K562 (cell line): ENCODE results near the gene CD48. TPM values are rescaled to one million over a fixed set of nuclear protein-coding genes. Genes with fewer than 3 reads are reported as not detected.

Experiments
- ATAC-seq: fragments of 200-7000 bp; cut with Tn5 transposase; 3 replicates; pipeline ENCODE4 v1.9.1; 2020; ENCODE audit warnings: moderate library complexity
- BruUV-seq: library from RNA; stranded (reverse); fragments of 400-500 nt; replicated peaks from 2 replicates; lab custom pipeline; 2021; lab: Mats Ljungman, UMichigan
- CTCF ChIA-PET: fragments of 300-600 bp; formaldehyde crosslinking; extraction: SDS; loops from one replicate; lab custom pipeline; 2021; ENCODE audit warnings: low intra/inter-chr PET ratio; lab: Yijun Ruan, JAX
- POLR2A ChIA-PET: fragments of 300-600, 350-650 bp; sonication (Branson Sonifier 250); formaldehyde crosslinking; extraction: SDS; loops from one replicate; lab custom pipeline; 2021; ENCODE audit warnings: antibody characterized with exemption, inconsistent platforms; lab: Yijun Ruan, JAX
- DNase-seq, 4 experiments: peaks; one replicate each; pipeline versions ENCODE4 v3.0.0 to v3.0.0-alpha.2; 2011 to 2018; ENCODE audit warnings: low spot score in 3 of 4, mixed read lengths in 3 of 4; ENCODE audit errors: extremely low read depth in 1 of 4
- FAIRE-seq: peaks from 2 replicates; lab custom pipeline; 2011; peaks lifted over from hg19 to GRCh38; lab: Jason Lieb, UNC
- H2AFZ ChIP-seq: 2 replicates; pipeline ENCODE4 v1.6.0; 2011; ENCODE audit warnings: low read depth, low read length, control low read depth, inconsistent platforms
- H3K27ac ChIP-seq: fragments of 200-600 bp; 3 replicates; pipeline ENCODE4 v1.8.0; 2011; ENCODE audit warnings: low read depth, mild to moderate bottlenecking, control low read depth, inconsistent platforms, low read length, moderate library complexity, mixed read lengths; ENCODE audit errors: extremely low read depth
- H3K27me3 ChIP-seq, 2 experiments: fragments of 300-600 bp in 1 of 2; 2 replicates in 1 of 2; 3 replicates in 1 of 2; pipeline versions ENCODE4 v1.6.0 to v1.8.0; 2011; ENCODE audit warnings: inconsistent platforms in 2 of 2, low read length in 2 of 2, mild to moderate bottlenecking in 1 of 2, mixed read lengths in 1 of 2, moderate library complexity in 1 of 2; ENCODE audit not compliant: control insufficient read depth in 2 of 2, insufficient read depth in 2 of 2
- H3K36me3 ChIP-seq: fragments of 300-600 bp; 3 replicates; pipeline ENCODE4 v1.8.0; 2011; ENCODE audit warnings: mild to moderate bottlenecking, low read length, inconsistent platforms; ENCODE audit not compliant: control insufficient read depth, insufficient read depth
- H3K4me1 ChIP-seq, 2 experiments: fragments of 200-600 bp in 1 of 2; replicated peaks in 1 of 2; 2 replicates in 1 of 2; 3 replicates in 1 of 2; pipeline versions ENCODE4 v1.5.1 to v1.8.0; 2011; ENCODE audit warnings: inconsistent platforms in 2 of 2, low read length in 2 of 2, mild to moderate bottlenecking in 1 of 2, mixed read lengths in 1 of 2, moderate library complexity in 1 of 2; ENCODE audit not compliant: control insufficient read depth in 2 of 2, insufficient read depth in 2 of 2
- H3K4me2 ChIP-seq: 2 replicates; pipeline ENCODE4 v1.6.1; 2011; ENCODE audit warnings: low read length, control low read depth, inconsistent platforms, mixed read lengths; ENCODE audit not compliant: insufficient read depth
- H3K4me3 ChIP-seq: fragments of 200-600 bp; sonication (generic), shearing (Covaris generic); 2 replicates; pipeline ENCODE4 v1.5.1; 2016; ENCODE audit warnings: control low read depth, inconsistent platforms
- H3K79me2 ChIP-seq: fragments of 200-600 bp; 3 replicates; pipeline ENCODE4 v1.8.0; 2011; ENCODE audit warnings: low read length, inconsistent platforms; ENCODE audit not compliant: control insufficient read depth, insufficient read depth
- H3K9ac ChIP-seq, 2 experiments: 2 replicates each; pipeline versions ENCODE4 v1.6.0 to v1.6.1; 2011; ENCODE audit warnings: low read depth in 2 of 2, low read length in 2 of 2, control low read depth in 1 of 2, inconsistent platforms in 1 of 2, mild to moderate bottlenecking in 1 of 2, mixed read lengths in 1 of 2; ENCODE audit not compliant: insufficient read depth in 1 of 2
- H3K9me1 ChIP-seq: one replicate; pipeline ENCODE4 v1.6.0; 2011; ENCODE audit warnings: inconsistent platforms, mild to moderate bottlenecking, low read length, moderate library complexity; ENCODE audit not compliant: control insufficient read depth, insufficient read depth
- H3K9me3 ChIP-seq: replicated peaks from 2 replicates; pipeline ENCODE4 v1.5.1; 2011; ENCODE audit warnings: low read depth, low read length, inconsistent platforms; ENCODE audit not compliant: control insufficient read depth, insufficient read depth
- H4K20me1 ChIP-seq: replicated peaks from 2 replicates; pipeline ENCODE4 v1.6.1; 2011; ENCODE audit warnings: low read length, inconsistent platforms, mixed read lengths; ENCODE audit not compliant: control insufficient read depth, insufficient read depth
- ELF1 ChIP-seq: fragments of 200-800 bp; sonication (Bioruptor generic); IDR thresholded peaks from 2 replicates; pipeline ENCODE4 v1.6.1; 2016; ENCODE audit warnings: missing genetic modification characterization, missing compliant biosample characterization
- GABPA ChIP-seq: fragments of 200-800 bp; sonication (Bioruptor generic); conservative IDR thresholded peaks from 2 replicates; pipeline ENCODE4 v1.6.1; 2016; ENCODE audit warnings: low read depth, missing genetic modification characterization, missing compliant biosample characterization
- HDAC2 ChIP-seq: fragments of 450-650 bp; IDR thresholded peaks from 2 replicates; pipeline ENCODE4 v1.6.1; 2016; ENCODE audit warnings: mild to moderate bottlenecking
- MLX ChIP-seq, 2 experiments: fragments of 450-650 bp in 1 of 2; sonication (generic) in 1 of 2; formaldehyde crosslinking; conservative IDR thresholded peaks; 2 replicates each; pipeline versions ENCODE4 v1.4.0 to v1.8.1; 2020 to 2022; ENCODE audit warnings: mild to moderate bottlenecking in 1 of 2, missing genetic modification reagents in 1 of 2
- TRIM28 ChIP-seq: fragments of 450-650 bp; IDR thresholded peaks from 2 replicates; pipeline ENCODE4 v1.6.1; 2017
- ZKSCAN8 ChIP-seq: fragments of 200-800 bp; sonication (Bioruptor generic); IDR thresholded peaks from 2 replicates; pipeline ENCODE4 v1.6.1; 2016; ENCODE audit warnings: missing genetic modification characterization, missing compliant biosample characterization
- WGBS: fragments of 100-300 bp; shearing (Covaris generic); methylation state at CpG from one replicate; pipeline ENCODE4 v1.1.6; 2016; ENCODE audit warnings: low coverage, mixed read lengths; ENCODE audit not compliant: insufficient coverage; ENCODE audit errors: missing lambda C conversion rate; 5-methylcytosine and 5-hydroxymethylcytosine counted together
- in situ Hi-C: fragments of 300-500 bp; cut with MboI; formaldehyde crosslinking; loops from 4 replicates; pipeline ENCODE4 v1.15.0; 2018; ENCODE audit warnings: inconsistent platforms, mixed read lengths
- intact Hi-C: fragments of 100-400 bp; cut with micrococcal nuclease; formaldehyde crosslinking; loops from 2 replicates; pipeline ENCODE4 v1.14.2; 2022
- polyA plus RNA-seq, 8 experiments: library from polyadenylated mRNA; depleted of rRNA in 4 of 8; stranded (reverse) in 5 of 8; unstranded in 3 of 8; fragments of >200 nt; fragmentation: Nextera tagmentation in 2 of 8; fragmentation: Illumina TruSeq in 1 of 8; extraction: Ambion mirVana in 2 of 8; extraction: Trizol in 1 of 8; gene quantifications; 2 replicates each; pipeline versions ENCODE4 v1.2.1 to v1.2.3, GENCODE V29; 2011 to 2014; ENCODE audit warnings: inconsistent platforms in 1 of 8, missing spikeins in 1 of 8
- total RNA-seq, 7 experiments: library from RNA; depleted of rRNA in 6 of 7; stranded (reverse); fragments of >200 nt in 6 of 7; fragmentation: Illumina TruSeq in 2 of 7; extraction: Trizol in 2 of 7; gene quantifications; 2 replicates each; pipeline versions ENCODE4 v1.2.1 to v1.2.3, GENCODE V29; 2011 to 2021; ENCODE audit warnings: low replicate concordance in 1 of 7
- TF ChIP-seq, protein P1 (sequence below): sonication (generic); IDR thresholded peaks from 2 replicates; pipeline ENCODE4 v1.6.1; 2016

The CD48 gene
- total and polyA plus RNA-seq, 9 of the 15 experiments (the other 6 are each of a cell fraction or from before 2014, with no cell fraction given), result 0.10 to 0.42 (median 0.29) TPM; not detected in 3

GRCh38 chr1:160720356-160721085, 8.9 kb upstream of the CD48 start:
- FAIRE-seq (no peak), ATAC-seq (no peak), DNase-seq (no peak)
- Histone ChIP-seq H3K4me1 (no peaks in the 10 kb centered on the region; a peak in 1 of 5 replicates), H3K9ac (no peak overlapping the region), H3K36me3 (no peaks in the 10 kb centered on the region), H3K9me3 (no peaks in the 10 kb centered on the region), H3K79me2 (no peaks in the 10 kb centered on the region), H3K27ac (no peak overlapping the region), H3K27me3 (peaks cover 11 to 12% of the 10 kb centered on the region in 2 experiments; a peak in 4 of 5 replicates), H3K4me2 (no peak overlapping the region), H3K9me1 (no peaks in the 10 kb centered on the region), H2AFZ (no peak overlapping the region), H3K4me3 (no peak overlapping the region), H4K20me1 (no peaks in the 10 kb centered on the region)
- intact Hi-C loops (loop anchor here (10.0 kb wide), 1 partner anchor 414 kb away; the partner anchor contains the start of gene DEDD), in situ Hi-C loops (no loop called here)
- ChIA-PET CTCF (no interaction called here), POLR2A (no interaction called here)
- 7% methylated on average over 3 of the region's 3 CpGs for WGBS
- no TSS peak for BruUV-seq
- TF ChIP-seq, protein P1, sequence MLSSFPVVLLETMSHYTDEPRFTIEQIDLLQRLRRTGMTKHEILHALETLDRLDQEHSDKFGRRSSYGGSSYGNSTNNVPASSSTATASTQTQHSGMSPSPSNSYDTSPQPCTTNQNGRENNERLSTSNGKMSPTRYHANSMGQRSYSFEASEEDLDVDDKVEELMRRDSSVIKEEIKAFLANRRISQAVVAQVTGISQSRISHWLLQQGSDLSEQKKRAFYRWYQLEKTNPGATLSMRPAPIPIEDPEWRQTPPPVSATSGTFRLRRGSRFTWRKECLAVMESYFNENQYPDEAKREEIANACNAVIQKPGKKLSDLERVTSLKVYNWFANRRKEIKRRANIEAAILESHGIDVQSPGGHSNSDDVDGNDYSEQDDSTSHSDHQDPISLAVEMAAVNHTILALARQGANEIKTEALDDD, result 0 out of 2 replicates have a peak, but pooled peaks have one; percentile 21
- no peak for TF ChIP-seq MLX (CRISPR knock-in tag; conservative IDR thresholded peaks at IDR 0.05)
- no peak for TF ChIP-seq TRIM28
- TF ChIP-seq ELF1, result 0 out of 2 replicates have a peak, but pooled peaks have one; percentile 20
- peak; percentile 45 for TF ChIP-seq GABPA
- TF ChIP-seq HDAC2, result no peak
- TF ChIP-seq ZKSCAN8 (CRISPR knock-in tag), result no peak
